Neural progenitor cell (in vitro differentiated cells): Measurements from ENCODE around the gene APBA3.

Experiments
- EZH2 ChIP-seq: fragments of 200-600 bp; sonication (generic); IDR thresholded peaks from 2 replicates; pipeline ENCODE4 v1.6.1; 2017; ENCODE audit warnings: antibody characterized with exemption, mild to moderate bottlenecking, moderate library complexity
- EZH2phosphoT487 ChIP-seq: fragments of 200-600 bp; sonication (generic); IDR thresholded peaks from 2 replicates; pipeline ENCODE4 v1.6.1; 2017; ENCODE audit warnings: antibody characterized with exemption
- TF ChIP-seq, protein P1 (sequence below): fragments of 200-600 bp; sonication (generic); IDR thresholded peaks from 2 replicates; pipeline ENCODE4 v1.5.1; 2017; ENCODE audit warnings: antibody characterized with exemption, mild to moderate bottlenecking

DNA sequence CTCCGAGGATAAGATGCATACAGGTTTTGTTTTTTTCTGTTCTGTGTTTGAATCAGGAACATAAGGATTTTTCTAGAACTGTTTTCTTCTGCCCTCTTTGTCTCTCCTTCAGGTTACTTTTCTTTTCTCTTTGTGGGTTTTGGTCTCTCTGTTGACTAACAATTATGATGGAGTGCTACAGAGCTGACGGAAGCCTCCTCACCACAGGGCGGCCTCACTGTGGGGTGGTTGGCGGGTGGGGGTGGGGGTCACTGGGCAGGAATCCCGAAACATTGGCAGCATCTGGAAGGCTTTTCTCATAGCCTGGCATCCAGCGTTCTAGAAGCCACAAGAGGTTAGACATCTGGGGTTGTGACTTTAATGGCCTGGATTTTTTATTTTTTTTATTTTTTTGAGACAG is 36.6 kb upstream of the APBA3 start:
- TF ChIP-seq, protein P1, sequence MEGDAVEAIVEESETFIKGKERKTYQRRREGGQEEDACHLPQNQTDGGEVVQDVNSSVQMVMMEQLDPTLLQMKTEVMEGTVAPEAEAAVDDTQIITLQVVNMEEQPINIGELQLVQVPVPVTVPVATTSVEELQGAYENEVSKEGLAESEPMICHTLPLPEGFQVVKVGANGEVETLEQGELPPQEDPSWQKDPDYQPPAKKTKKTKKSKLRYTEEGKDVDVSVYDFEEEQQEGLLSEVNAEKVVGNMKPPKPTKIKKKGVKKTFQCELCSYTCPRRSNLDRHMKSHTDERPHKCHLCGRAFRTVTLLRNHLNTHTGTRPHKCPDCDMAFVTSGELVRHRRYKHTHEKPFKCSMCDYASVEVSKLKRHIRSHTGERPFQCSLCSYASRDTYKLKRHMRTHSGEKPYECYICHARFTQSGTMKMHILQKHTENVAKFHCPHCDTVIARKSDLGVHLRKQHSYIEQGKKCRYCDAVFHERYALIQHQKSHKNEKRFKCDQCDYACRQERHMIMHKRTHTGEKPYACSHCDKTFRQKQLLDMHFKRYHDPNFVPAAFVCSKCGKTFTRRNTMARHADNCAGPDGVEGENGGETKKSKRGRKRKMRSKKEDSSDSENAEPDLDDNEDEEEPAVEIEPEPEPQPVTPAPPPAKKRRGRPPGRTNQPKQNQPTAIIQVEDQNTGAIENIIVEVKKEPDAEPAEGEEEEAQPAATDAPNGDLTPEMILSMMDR, result no peak
- TF ChIP-seq EZH2 (no peak), EZH2phosphoT487 (no peak)
